ENCODE results near the gene MROH9. TPM values are rescaled to one million over a fixed set of nuclear protein-coding genes. Genes with fewer than 3 reads are reported as not detected.

MROH9 gene
- total RNA-seq, 1 experiment from 2014 or later: not detected

- H3K4me1 ChIP-seq (ENCODE audit: control insufficient read depth in 1 of 2, insufficient read depth in 2 of 2, low read length in 2 of 2): no peaks in the 10 kb centered on the region
- ChIA-PET POLR2A (no interaction called here), CTCF (no interaction called here), RAD21 (ENCODE audit: low non-redundant PET in 1 of 2, low total read pairs in 2 of 2, uncharacterized antibody in 2 of 2, unreplicated experiment in 2 of 2) (no interaction called here)
- H3K4me3 ChIP-seq (replicated peaks in 1 of 2; ENCODE audit: low read depth in 1 of 2, low read length in 2 of 2): no peak overlapping the region
- TF ChIP-seq EZH2 (IDR thresholded peaks at IDR 0.05): no peak
- no peak for TF ChIP-seq CBX3 (IDR thresholded peaks at IDR 0.05; ENCODE audit: low read depth)
- no peak for TF ChIP-seq ELF1 (IDR thresholded peaks at IDR 0.05; ENCODE audit: borderline replicate concordance, low read depth)
- TF ChIP-seq ATF3 (IDR thresholded peaks at IDR 0.05): no peak
- no peak for TF ChIP-seq SP1 (IDR thresholded peaks at IDR 0.05; ENCODE audit: low read depth)
- no peak for TF ChIP-seq SIN3A (IDR thresholded peaks at IDR 0.05; ENCODE audit: low read depth)
- TF ChIP-seq ZFX (IDR thresholded peaks at IDR 0.05): no peak
- no peak for TF ChIP-seq CEBPB (IDR thresholded peaks at IDR 0.05; ENCODE audit: low read depth)
- TF ChIP-seq YY1 (IDR thresholded peaks at IDR 0.05; ENCODE audit: extremely low read depth, insufficient replicate concordance, low read depth, low read length): no peak
- no peak for TF ChIP-seq REST (IDR thresholded peaks at IDR 0.05; ENCODE audit: low read depth)
- TF ChIP-seq TCF7L2 (IDR thresholded peaks at IDR 0.05; ENCODE audit: borderline replicate concordance, extremely low read depth, insufficient read depth, insufficient read length): no peak
- no peak for TF ChIP-seq EGR1 (IDR thresholded peaks at IDR 0.05; ENCODE audit: low read depth)
- no peak for TF ChIP-seq FOSL1 (IDR thresholded peaks at IDR 0.05; ENCODE audit: low read depth)
- TF ChIP-seq RAD21 (IDR thresholded peaks at IDR 0.05; ENCODE audit: low read depth): no peak
- no peak for TF ChIP-seq EZH2phosphoT487 (IDR thresholded peaks at IDR 0.05; ENCODE audit: borderline replicate concordance)
- no peak for TF ChIP-seq SRF (IDR thresholded peaks at IDR 0.05; ENCODE audit: low read depth)
- TF ChIP-seq CTCF (IDR thresholded peaks at IDR 0.05 in 2 of 3, conservative IDR thresholded peaks at IDR 0.05 in 1 of 3; ENCODE audit: borderline replicate concordance in 1 of 3, insufficient read depth in 1 of 3, low read depth in 2 of 3, low read length in 2 of 3): no peak
- no peak for TF ChIP-seq POLR2AphosphoS5 (IDR thresholded peaks at IDR 0.05; ENCODE audit: low read depth, low read length)
- no peak for TF ChIP-seq ZNF274 (IDR thresholded peaks at IDR 0.05; ENCODE audit: low read depth, low read length)
- H3K27ac ChIP-seq (ENCODE audit: low read depth, low read length): no peak overlapping the region
- intact Hi-C loops (cut with micrococcal nuclease): no loop called here
- no peaks in the 10 kb centered on the region for H3K79me2 ChIP-seq (ENCODE audit: insufficient read depth, low read length)
- H3K4me2 ChIP-seq (ENCODE audit: low read length): no peak overlapping the region
- H4K20me1 ChIP-seq (ENCODE audit: insufficient read depth): no peaks in the 10 kb centered on the region
- H3K9me2 ChIP-seq (ENCODE audit: insufficient read depth): no peaks in the 10 kb centered on the region
- no peak overlapping the region for H3K9ac ChIP-seq (ENCODE audit: low read length)
- no peak for ATAC-seq
- no TSS peak for BruUV-seq (replicated peaks)
- H3K9me3 ChIP-seq (ENCODE audit: control insufficient read depth in 1 of 2, insufficient read depth in 1 of 2, low read depth in 1 of 2, low read length in 2 of 2): no peaks in the 10 kb centered on the region
- H3K27me3 ChIP-seq (ENCODE audit: insufficient read depth, low read length): no peaks in the 10 kb centered on the region
- no peak for DNase-seq (ENCODE audit: low read depth, low spot score)
- H3K36me3 ChIP-seq (ENCODE audit: control insufficient read depth in 1 of 2, insufficient read depth in 2 of 2, low read length in 2 of 2): no peaks in the 10 kb centered on the region
- no peak overlapping the region for H2AFZ ChIP-seq (ENCODE audit: low read depth, low read length, poor library complexity, severe bottlenecking)
Measured at GRCh38 chr1:170893655-170894297, 41.6 kb upstream of the MROH9 start.

All from HCT116 (cell line).